Measurements from ENCODE around the gene TMEM266. TPM values are rescaled to one million over a fixed set of nuclear protein-coding genes. Genes with fewer than 3 reads are reported as not detected.

TMEM266 gene
- total RNA-seq, 1 donor from 2014 or later = 1.8 TPM

- DNase-seq (ENCODE audit: low spot score in 2 of 2, unreplicated experiment in 2 of 2) = no peak
- H3K4me3 Mint-ChIP-seq = peak overlapping the region; percentile 2
These were observed 56.5 kb downstream of the TMEM266 start for GRCh38 chr15:76116138-76116885.

GRCh38 chr15:76117181-76117580 lies 57.4 kb downstream of the TMEM266 start:
- no peak for DNase-seq (ENCODE audit: low spot score in 2 of 2, unreplicated experiment in 2 of 2)
- H3K27ac Mint-ChIP-seq = no peak overlapping the region
- no peaks in the 10 kb centered on the region for H3K27me3 Mint-ChIP-seq (ENCODE audit: low read depth)
- no peaks in the 10 kb centered on the region for H3K9me3 Mint-ChIP-seq
- TF ChIP-seq CTCF (IDR thresholded peaks at IDR 0.05; ENCODE audit: unreplicated experiment) = no peak
- H3K4me1 Mint-ChIP-seq = peaks cover 8% of the 10 kb centered on the region
- H3K36me3 Mint-ChIP-seq = no peaks in the 10 kb centered on the region
- H3K4me3 Mint-ChIP-seq = no peak overlapping the region

More at GRCh38 chr15:76116138-76116885, 56.5 kb downstream of the TMEM266 start:
- Mint-ChIP-seq H3K27ac (peak overlapping the region; percentile 43), H3K36me3 (peaks cover under 1% of the 10 kb centered on the region), H3K27me3 (ENCODE audit: low read depth) (no peaks in the 10 kb centered on the region), H3K4me1 (peaks cover 8% of the 10 kb centered on the region), H3K9me3 (no peaks in the 10 kb centered on the region)
- TF ChIP-seq CTCF (IDR thresholded peaks at IDR 0.05; ENCODE audit: unreplicated experiment) = no peak

- H3K4me1 Mint-ChIP-seq = peaks cover 8% of the 10 kb centered on the region
- H3K27me3 Mint-ChIP-seq (ENCODE audit: low read depth) = no peaks in the 10 kb centered on the region
- TF ChIP-seq CTCF (IDR thresholded peaks at IDR 0.05; ENCODE audit: unreplicated experiment) = no peak
- no peak overlapping the region for H3K4me3 Mint-ChIP-seq
- no peak for DNase-seq (ENCODE audit: low spot score in 2 of 2, unreplicated experiment in 2 of 2)
- H3K36me3 Mint-ChIP-seq = no peaks in the 10 kb centered on the region
- H3K27ac Mint-ChIP-seq = no peak overlapping the region
- no peaks in the 10 kb centered on the region for H3K9me3 Mint-ChIP-seq
These were observed 59.0 kb downstream of the TMEM266 start for GRCh38 chr15:76118767-76119166.

GRCh38 chr15:76123031-76123430 lies 63.2 kb downstream of the TMEM266 start:
- Mint-ChIP-seq H3K4me1 (no peaks in the 10 kb centered on the region), H3K4me3 (no peak overlapping the region), H3K9me3 (peaks cover 8% of the 10 kb centered on the region), H3K27me3 (ENCODE audit: low read depth) (no peaks in the 10 kb centered on the region), H3K27ac (no peak overlapping the region), H3K36me3 (no peaks in the 10 kb centered on the region)
- DNase-seq (ENCODE audit: low spot score in 2 of 2, unreplicated experiment in 2 of 2) = no peak
- no peak for TF ChIP-seq CTCF (IDR thresholded peaks at IDR 0.05; ENCODE audit: unreplicated experiment)

GRCh38 chr15:76127169-76127568 lies 67.4 kb downstream of the TMEM266 start:
- Mint-ChIP-seq H3K4me3 (no peak overlapping the region), H3K27me3 (ENCODE audit: low read depth) (peaks cover 4% of the 10 kb centered on the region), H3K36me3 (no peaks in the 10 kb centered on the region), H3K9me3 (peaks cover 8% of the 10 kb centered on the region), H3K4me1 (no peaks in the 10 kb centered on the region), H3K27ac (no peak overlapping the region)
- no peak for TF ChIP-seq CTCF (IDR thresholded peaks at IDR 0.05; ENCODE audit: unreplicated experiment)
- DNase-seq (ENCODE audit: low spot score in 2 of 2, unreplicated experiment in 2 of 2) = no peak
